Esophagus muscularis mucosa (tissue), 4 donors: ENCODE data around the gene RCN1. TPM values are rescaled to one million over a fixed set of nuclear protein-coding genes. Genes with fewer than 3 reads are reported as not detected.
A peak's percentile ranks its signal among the peaks of the same experiment; 100 is the strongest.
"Not testable (repeated sequence)": the region's sequence is repeated elsewhere in the genome, so short reads cannot be mapped to it uniquely, and the experiment has no call there.

ENCODE experiments used
- DNase-seq: peaks from one replicate; pipeline ENCODE4 v3.0.0-alpha.2; 2017; ENCODE audit errors: extremely low spot score
- H3K27ac ChIP-seq, 4 donors: fragments of 200-600 bp; sonication (generic); replicated peaks in 1 of 4; 1 replicate in 3 of 4; 2 replicates in 1 of 4; pipeline ENCODE4 v1.5.1; 2016 to 2019; ENCODE audit warnings: mild to moderate bottlenecking in 1 of 4
- H3K27me3 ChIP-seq, 4 donors: fragments of 200-600 bp; sonication (generic); one replicate each; pipeline versions ENCODE4 v1.5.1 to v1.6.0; 2016 to 2019
- H3K36me3 ChIP-seq, 4 donors: fragments of 200-600 bp; sonication (generic); one replicate each; pipeline ENCODE4 v1.5.1; 2016 to 2019
- H3K4me1 ChIP-seq, 4 donors: fragments of 200-600 bp; sonication (generic); one replicate each; pipeline ENCODE4 v1.5.1; 2016 to 2019
- H3K4me3 ChIP-seq, 4 donors: fragments of 200-600 bp; sonication (generic); 1 replicate in 2 of 4; 2 replicates in 2 of 4; pipeline ENCODE4 v1.5.1; 2016 to 2019; ENCODE audit warnings: mild to moderate bottlenecking in 4 of 4, moderate library complexity in 1 of 4
- H3K9me3 ChIP-seq, 4 donors: fragments of 200-600 bp; sonication (generic); 1 replicate in 3 of 4; 2 replicates in 1 of 4; pipeline ENCODE4 v1.5.1; 2016 to 2019
- CTCF ChIP-seq, 3 experiments: fragments of 200-600 bp in 2 of 3; fragments of 450-650 bp in 1 of 3; sonication (generic) in 2 of 3; IDR thresholded peaks; one replicate each; pipeline ENCODE4 v1.5.1; 2017 to 2019; ENCODE audit warnings: antibody characterized with exemption in 3 of 3, mild to moderate bottlenecking in 2 of 3, moderate library complexity in 1 of 3
- EP300 ChIP-seq: sonication (generic); formaldehyde crosslinking; IDR thresholded peaks from one replicate; pipeline ENCODE4 v1.6.1; 2017; ENCODE audit warnings: antibody characterized with exemption
- POLR2A ChIP-seq: fragments of 450-650 bp; IDR thresholded peaks from one replicate; pipeline ENCODE4 v1.6.1; 2017; ENCODE audit warnings: antibody characterized with exemption, moderate library complexity, mild to moderate bottlenecking, low read depth
- POLR2AphosphoS5 ChIP-seq, 2 donors: sonication (generic); formaldehyde crosslinking; IDR thresholded peaks; one replicate each; pipeline ENCODE4 v1.6.1; 2017; ENCODE audit warnings: antibody characterized with exemption in 2 of 2
- WGBS: methylation state at CpG from one replicate; pipeline ENCODE4 v1.1.5; 2018; 5-methylcytosine and 5-hydroxymethylcytosine counted together
- intact Hi-C: fragments of 100-400 bp; cut with DNase I; formaldehyde crosslinking; loops from one replicate; pipeline ENCODE4 v1.15.1; 2023
- total RNA-seq, 4 donors: library from RNA; depleted of rRNA; stranded (reverse); fragments of >200 nt; gene quantifications; one replicate each; pipeline versions ENCODE4 v1.1.0 to v1.2.1, GENCODE V29; 2016

Gene RCN1
- total RNA-seq, 4 donors from 2014 or later = 27.8 to 67.8 (median 48.8) TPM

GRCh38 chr11:32113920-32114203, 23.0 kb downstream of the RCN1 start:
- no peak for TF ChIP-seq POLR2A
- TF ChIP-seq CTCF (IDR thresholded peaks at IDR 0.05) = no peak
- no peak for TF ChIP-seq EP300
- TF ChIP-seq POLR2AphosphoS5 (IDR thresholded peaks at IDR 0.05) = no peak
- no peaks in the 10 kb centered on the region for H3K9me3 ChIP-seq
- no peak for DNase-seq
- no peaks in the 10 kb centered on the region for H3K4me1 ChIP-seq
- no peaks in the 10 kb centered on the region for H3K27me3 ChIP-seq
- no peak overlapping the region for H3K4me3 ChIP-seq
- H3K27ac ChIP-seq = no peak overlapping the region
- no peaks in the 10 kb centered on the region for H3K36me3 ChIP-seq
- 93% methylated on average over 2 of the region's 2 CpGs for whole genome bisulfite sequencing
- intact Hi-C loops = no loop called here

DNA sequence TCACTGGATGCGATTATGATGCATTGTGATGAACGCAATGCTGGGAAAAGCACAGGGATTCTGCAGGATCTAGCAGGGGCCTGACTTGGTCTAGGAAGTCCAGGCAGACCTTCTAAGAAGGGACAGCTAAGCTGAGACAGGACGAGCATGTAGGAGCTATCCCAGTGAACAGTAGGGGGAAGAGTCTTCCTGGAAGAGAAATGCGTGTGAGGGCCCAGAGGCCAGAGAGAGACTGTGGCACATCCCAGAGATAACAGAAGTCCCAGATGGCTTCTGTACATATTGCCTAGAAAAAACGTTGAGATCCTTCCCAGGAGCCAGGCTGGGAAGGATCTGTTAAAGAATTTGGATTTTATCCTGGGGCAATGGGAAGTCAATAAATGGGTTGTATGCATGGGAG, 24.6 kb downstream of the RCN1 start:
- DNase-seq = peak; percentile 55
- Histone ChIP-seq H3K4me3 (no peak overlapping the region), H3K36me3 (no peaks in the 10 kb centered on the region), H3K27ac (no peak overlapping the region), H3K4me1 (no peaks in the 10 kb centered on the region), H3K9me3 (no peaks in the 10 kb centered on the region), H3K27me3 (no peaks in the 10 kb centered on the region)
- 66% methylated on average over 5 of the region's 5 CpGs for WGBS
- intact Hi-C loops = no loop called here
- TF ChIP-seq CTCF (IDR thresholded peaks at IDR 0.05) (no peak), POLR2AphosphoS5 (IDR thresholded peaks at IDR 0.05) (no peak), POLR2A (no peak), EP300 (no peak)

- no peaks in the 10 kb centered on the region for H3K4me1 ChIP-seq
- 88% methylated on average over 2 of the region's 2 CpGs for WGBS
- no peaks in the 10 kb centered on the region for H3K9me3 ChIP-seq
- TF ChIP-seq POLR2A = no peak
- TF ChIP-seq POLR2AphosphoS5 (IDR thresholded peaks at IDR 0.05) = no peak
- no peak for TF ChIP-seq CTCF (IDR thresholded peaks at IDR 0.05)
- no peak for TF ChIP-seq EP300
- H3K27me3 ChIP-seq = no peaks in the 10 kb centered on the region
- intact Hi-C loops = no loop called here
- DNase-seq = peak; percentile 75
- no peak overlapping the region for H3K27ac ChIP-seq
- H3K36me3 ChIP-seq = no peaks in the 10 kb centered on the region
- H3K4me3 ChIP-seq = no peak overlapping the region
Observed at GRCh38 chr11:32116668-32117067, 25.8 kb downstream of the RCN1 start.

DNA sequence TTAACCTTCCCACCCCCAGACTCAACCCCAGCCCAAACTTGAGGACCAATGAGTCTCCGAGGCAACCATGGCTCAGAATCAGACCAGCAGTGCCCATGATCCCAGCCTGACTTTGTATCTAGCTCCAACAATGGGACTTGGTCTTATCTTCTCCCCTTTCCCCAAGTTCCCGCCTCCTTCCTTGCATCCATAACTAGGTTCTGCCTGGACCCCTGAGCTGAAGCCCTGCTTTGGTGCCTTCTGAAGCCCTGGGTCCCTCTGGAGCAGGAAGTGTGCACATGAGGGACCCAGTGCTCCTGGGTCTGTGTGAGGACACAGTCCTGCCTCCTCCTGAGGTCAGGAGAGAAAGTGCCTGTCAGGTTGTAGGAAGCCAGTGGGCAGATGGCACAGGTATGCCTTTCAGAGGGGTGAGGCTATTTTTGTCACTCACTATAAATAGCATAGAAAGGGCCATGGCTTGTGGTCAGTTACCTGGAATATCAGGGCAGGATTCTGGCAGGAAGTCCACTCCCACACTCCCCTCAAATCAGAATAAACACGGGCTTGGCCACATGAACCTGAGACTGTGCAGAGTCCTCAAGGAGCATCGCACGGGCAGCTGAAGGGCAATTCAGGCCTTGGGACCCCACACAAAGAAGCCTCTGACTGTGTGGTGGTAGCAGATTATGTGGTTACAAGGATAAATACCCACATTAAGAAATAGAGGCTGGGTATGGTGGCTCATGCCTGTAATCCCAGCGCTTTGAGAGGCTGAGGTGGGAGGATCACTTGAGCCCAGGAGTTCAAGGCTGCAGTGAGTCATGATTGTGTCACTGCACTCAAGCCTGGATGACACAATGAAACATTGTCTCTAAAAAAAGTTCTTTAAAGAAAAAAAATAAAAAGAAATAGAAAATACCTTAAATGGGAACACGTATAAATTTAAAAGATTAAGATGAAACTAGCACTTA, 27.4 kb downstream of the RCN1 start:
- TF ChIP-seq POLR2A = no peak
- TF ChIP-seq EP300 = no peak
- no peaks in the 10 kb centered on the region for H3K27me3 ChIP-seq
- H3K27ac ChIP-seq = no peak overlapping the region
- no peaks in the 10 kb centered on the region for H3K9me3 ChIP-seq
- peak; percentile 53 for DNase-seq
- intact Hi-C loops = no loop called here
- H3K4me3 ChIP-seq = no peak overlapping the region
- H3K4me1 ChIP-seq = no peaks in the 10 kb centered on the region
- no peaks in the 10 kb centered on the region for H3K36me3 ChIP-seq
- WGBS = 92% methylated on average over 7 of the region's 7 CpGs

DNA sequence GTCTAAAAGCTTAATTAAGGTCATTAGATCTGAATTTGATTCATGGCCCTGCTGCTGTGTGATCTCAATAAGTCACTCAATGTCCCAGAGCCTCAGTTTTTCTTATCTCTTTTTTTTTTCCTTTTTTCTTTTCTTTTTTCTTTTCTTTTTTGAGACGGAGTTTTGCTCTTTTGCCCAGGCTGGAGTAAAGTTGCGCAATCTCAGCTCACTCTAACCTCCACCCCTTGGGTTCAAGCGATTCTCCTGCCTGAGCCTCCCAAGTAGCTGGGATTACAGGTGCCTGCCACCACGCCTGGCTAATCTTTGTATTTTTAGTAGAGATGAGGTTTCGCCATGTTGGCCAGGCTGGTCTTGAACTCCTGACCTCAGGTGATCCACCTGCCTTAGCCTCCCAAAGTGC, 28.3 kb downstream of the RCN1 start:
- H3K27me3 ChIP-seq, H3K27ac ChIP-seq, H3K4me3 ChIP-seq, H3K4me1 ChIP-seq, H3K36me3 ChIP-seq, H3K9me3 ChIP-seq, intact Hi-C loops, DNase-seq: not testable (repeated sequence)
- 94% methylated on average over 5 of the region's 5 CpGs for WGBS

- Histone ChIP-seq H3K4me3 (no peak overlapping the region), H3K36me3 (no peaks in the 10 kb centered on the region), H3K4me1 (no peaks in the 10 kb centered on the region), H3K27me3 (peaks cover 0 to 4% (median 0%) of the 10 kb centered on the region in 4 donors), H3K9me3 (no peaks in the 10 kb centered on the region), H3K27ac (no peak overlapping the region)
- peak; percentile 39 for DNase-seq
- 94% methylated on average over 4 of the region's 4 CpGs for WGBS
- no peak for TF ChIP-seq POLR2AphosphoS5 (IDR thresholded peaks at IDR 0.05)
- no peak for TF ChIP-seq POLR2A
- TF ChIP-seq CTCF (IDR thresholded peaks at IDR 0.05) = no peak
- TF ChIP-seq EP300 = no peak
- intact Hi-C loops = no loop called here
Observed at GRCh38 chr11:32121012-32121411, 30.1 kb downstream of the RCN1 start.
